Measurements from ENCODE around the gene PDLIM4.

Gene PDLIM4

DNA sequence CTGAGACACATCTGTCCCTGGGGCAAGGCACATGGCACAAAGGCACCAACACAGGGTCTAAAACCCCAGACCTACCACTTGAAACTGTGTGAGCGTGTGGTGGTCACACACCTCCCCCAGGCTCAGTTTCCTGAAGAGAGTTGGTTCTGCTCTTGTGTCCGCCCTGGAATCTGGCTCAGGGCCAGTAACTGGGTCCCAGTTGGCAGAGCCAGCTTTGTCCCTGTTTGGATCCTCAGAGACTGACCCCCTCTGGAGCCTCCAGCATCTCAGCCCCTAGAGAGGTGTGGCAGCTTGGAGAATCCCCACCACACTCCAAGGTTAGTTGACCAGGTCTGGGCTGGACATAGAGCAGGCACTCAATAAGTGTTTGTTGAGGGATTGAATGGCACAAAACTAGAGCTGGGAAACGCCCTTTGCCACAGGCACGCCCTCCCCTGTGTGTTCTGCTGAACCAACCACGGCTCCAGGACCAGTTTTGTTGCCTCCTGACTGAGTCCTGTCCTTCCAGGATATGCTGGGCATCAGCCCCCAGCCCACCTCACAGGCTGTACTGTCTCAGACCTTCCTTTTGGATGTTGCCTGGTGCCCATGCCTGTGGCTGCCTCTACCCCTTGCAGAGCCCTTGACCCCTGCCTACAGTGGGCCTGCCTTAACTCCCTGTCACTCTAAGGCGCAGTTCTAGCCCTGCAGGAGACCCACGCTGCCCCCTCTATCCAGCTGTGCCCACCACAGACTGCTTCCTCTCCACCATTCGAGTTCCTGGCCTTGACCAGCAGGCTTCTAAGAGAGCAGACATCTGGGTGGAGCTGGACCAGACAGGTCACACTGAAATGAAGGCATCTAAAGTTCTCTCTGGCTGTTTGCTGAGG is 3.8 kb upstream of the PDLIM4 start:
- DNase-seq (ENCODE audit: low spot score), result no peak

DNA sequence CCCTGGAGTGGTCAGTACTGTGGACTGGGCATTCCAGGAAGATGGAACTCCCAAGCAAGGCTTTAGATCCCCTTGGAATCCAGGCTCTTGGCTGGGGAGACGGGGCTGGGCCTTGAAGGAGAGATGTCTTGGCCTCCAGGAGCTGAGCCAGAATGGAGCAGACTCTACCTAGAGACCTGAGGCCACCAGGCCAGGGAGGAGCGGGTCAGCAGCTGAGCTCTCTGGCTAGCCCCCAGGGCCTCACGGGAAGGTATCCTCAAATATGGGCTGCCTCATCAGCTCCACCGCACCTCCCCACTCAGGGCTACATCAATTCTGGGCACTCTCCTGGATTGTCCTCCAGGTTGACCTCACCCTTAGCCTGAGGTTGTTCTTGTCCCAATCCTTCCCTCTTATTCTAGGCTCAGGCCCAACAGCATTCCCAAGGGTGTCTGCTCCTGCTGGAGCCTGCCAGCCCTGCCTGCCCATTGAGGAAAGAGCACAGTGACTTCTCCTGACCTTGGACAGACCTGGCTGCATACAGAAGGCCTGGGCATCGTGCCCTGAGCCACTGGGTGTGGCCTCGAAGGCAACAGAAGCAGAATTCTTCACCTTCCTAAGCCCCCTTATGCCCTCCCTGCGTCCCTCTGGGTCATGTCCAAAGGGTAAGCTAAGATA is 3.0 kb upstream of the PDLIM4 start:
- DNase-seq (ENCODE audit: low spot score), result no peak

DNA sequence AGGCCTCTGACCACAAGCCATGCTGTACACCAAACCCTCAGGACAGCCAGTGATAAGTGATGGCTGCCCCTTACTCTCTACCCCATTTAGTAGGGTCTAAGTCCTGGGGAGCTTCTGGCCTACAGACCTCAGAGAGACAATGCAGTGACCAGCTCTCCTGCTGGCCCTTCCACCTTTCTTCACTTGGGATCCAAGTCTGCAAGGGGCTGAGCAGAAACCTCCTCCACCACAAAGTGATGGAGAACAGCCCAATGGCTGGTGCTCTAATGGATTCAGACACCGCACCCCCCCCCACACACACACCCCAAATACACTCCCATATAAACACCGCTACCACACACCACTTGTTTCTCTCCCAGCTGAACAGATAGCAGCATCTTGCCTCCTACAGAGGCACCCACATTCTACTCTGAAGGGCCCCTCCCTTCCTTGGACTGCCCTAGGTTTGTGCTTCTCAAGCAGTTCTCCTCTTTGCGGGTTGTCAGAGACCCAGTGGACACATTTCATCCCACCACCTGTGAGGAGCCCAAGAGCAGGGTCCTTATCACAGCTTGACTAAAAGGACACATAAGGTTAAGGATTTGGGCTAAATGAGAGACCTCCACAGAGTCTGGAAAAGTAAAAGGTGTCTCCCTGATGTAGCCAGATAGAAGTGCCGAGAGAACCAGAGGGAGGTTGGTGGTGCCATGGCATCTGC is 1.3 kb upstream of the PDLIM4 start:
- no peak for DNase-seq (ENCODE audit: low spot score)

DNA sequence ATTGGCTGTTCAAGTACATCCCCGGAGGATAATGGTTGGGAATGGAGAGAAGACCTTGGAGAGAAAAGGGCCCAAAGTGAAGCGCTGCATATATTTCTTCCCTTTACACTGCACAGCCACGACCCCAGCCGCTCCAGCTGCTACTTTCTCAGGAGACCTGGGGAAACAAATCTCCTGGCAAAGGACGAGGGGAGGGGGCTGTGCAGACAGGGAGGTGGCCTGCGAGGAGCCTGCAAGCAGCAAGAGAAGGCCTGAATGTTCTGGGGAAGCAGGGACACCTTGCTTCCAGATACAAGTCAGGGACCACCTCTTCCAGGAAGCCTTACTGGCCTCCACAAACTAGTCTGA is 739 bp upstream of the PDLIM4 start:
- DNase-seq (ENCODE audit: low spot score), result no peak

DNA sequence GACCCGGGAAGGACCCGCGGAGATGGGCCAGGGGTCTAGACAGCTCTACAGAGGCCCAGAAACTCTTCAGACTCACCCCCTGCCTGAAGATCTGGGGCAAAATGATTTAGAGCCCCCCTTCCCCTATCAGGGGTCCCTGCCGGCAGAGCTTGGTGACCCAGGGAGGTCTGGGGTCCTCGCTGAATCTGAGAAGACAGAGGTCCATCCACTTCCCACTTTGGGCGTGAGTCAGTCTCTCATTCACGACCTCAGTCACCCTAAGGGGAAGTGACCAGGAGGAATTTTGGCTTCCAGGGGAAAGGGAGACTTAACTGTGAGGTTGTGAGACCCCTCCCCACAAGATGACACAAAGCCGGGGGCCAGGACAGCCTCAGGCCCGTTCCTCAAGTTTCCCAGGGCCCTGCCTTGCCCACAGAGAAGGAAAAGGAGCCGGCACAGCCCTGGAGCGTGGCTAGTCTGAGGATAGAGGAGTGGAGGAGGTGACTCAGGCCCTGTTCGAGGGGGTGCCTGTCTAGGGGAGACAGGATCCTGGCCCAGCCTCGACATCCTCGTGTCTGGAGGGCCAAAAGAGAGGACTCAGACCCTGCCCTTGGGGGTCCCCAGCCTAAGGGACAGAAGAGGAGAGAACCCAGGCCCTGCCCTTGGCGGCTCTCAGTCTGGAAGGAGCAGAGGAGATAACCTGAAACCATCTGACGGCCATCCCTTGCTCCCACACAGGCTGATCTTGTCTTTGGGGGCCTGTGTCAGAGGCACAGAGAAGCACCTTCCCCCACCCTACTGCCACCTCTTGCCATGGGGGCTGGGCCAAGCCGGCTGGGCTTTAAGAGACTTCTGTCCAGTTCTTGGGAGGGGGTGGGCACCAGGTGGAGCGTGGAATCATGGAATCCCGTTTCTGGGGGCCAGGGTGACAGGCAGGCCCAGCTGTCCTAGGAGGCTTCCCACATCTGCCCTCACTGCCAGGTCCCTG is 889 bp downstream of the PDLIM4 start:
- peak; percentile 49 for DNase-seq (ENCODE audit: low spot score)

DNA sequence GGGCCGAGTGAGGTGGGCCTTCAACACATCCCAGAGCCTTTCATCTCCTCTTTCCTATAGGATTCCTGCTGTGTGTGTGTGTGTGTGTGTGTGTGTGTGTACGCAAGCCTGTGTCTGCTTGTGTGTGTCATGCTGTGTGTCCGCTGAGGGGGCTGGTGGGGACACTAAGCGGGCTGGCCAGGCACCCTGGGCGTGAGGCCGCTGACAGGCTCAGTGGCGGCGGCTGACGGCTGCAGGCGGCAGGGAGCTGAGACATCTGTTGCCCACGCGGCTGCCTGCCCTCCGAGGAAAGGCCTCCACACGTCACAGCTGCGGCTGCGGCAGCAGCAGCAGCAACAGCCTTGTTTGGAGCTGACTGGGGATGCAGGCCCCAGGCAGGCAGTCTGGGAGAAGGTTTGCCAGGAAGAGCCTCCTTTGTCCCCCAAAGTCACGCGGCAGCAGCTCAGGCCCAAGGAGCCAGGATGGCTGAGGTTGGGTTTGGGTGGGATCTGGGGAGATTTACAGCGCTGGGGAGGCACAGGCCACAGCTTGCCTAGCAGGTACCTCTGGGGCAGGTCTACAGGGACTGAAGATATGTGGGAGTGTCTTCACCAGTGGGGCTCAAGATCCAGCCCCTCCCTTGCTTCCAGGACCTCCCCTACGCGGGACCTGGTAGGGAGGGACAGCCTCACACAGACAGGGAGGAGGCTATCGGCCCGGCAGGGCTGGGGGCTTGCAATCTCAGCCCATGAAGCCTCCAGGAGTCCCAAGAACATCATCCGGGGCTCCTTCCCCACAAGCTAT is 1.8 kb downstream of the PDLIM4 start:
- peak; percentile 59 for DNase-seq (ENCODE audit: low spot score)

DNA sequence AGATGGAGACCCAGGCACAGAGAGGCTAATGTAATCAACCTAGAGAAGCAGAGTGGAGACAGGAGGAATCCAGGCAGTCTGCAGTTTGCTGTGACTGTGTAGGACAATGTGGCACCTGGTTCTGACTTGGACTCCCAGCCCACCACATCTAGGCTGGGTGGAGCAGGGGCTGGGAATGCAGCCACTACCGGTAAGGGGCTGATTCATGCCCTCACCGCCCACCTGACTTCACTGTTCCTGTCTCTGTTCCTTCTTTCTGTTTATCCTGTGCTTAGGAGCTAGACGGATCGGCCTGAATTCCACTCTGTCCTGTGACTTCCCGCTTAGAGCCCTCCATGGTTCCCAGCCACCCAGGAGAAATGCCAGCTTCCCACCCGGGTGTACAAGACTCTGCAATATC is 2.6 kb downstream of the PDLIM4 start:
- peak; percentile 86 for DNase-seq (ENCODE audit: low spot score)

DNA sequence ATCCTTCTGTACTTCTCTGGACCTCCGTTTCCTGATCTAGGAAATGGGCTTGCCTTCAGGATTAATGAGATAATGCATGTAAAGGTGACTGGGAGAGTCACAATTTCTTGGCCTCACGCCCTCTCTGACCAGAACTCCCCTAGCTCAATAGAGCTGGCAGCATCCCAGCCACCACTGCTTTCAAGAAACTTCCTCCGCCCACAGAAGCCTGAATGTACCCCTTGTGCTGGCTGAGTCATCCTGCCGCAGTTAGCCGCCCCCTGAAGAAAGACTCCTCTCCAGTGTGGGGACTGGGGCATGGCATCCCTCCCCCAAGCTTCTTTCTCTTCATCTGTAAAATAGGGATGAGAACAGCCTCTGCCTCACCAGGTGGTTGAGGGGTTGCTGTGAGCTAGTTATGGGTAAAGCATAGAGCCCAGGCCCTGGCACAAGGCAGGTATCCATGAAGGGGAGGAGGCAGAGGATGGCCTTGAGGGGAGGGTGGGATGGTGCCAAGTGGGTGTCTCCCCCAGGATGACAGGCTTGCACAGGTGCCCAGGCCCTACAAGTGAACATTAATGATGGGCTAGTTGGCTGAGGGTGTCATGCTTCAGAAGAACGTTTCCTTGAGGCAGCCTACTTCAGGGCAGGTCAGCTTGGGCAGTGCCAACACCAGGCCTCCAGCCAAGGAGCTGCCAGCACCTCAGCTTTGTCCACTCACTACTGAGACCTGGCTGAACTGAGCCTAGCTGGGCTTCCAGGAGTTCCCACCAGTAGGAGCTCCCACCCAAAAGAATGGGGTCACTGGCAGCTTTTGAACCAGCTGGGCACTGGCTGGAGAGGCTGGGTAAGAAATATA is 3.4 kb downstream of the PDLIM4 start:
- peak; percentile 98 for DNase-seq (ENCODE audit: low spot score)

DNA sequence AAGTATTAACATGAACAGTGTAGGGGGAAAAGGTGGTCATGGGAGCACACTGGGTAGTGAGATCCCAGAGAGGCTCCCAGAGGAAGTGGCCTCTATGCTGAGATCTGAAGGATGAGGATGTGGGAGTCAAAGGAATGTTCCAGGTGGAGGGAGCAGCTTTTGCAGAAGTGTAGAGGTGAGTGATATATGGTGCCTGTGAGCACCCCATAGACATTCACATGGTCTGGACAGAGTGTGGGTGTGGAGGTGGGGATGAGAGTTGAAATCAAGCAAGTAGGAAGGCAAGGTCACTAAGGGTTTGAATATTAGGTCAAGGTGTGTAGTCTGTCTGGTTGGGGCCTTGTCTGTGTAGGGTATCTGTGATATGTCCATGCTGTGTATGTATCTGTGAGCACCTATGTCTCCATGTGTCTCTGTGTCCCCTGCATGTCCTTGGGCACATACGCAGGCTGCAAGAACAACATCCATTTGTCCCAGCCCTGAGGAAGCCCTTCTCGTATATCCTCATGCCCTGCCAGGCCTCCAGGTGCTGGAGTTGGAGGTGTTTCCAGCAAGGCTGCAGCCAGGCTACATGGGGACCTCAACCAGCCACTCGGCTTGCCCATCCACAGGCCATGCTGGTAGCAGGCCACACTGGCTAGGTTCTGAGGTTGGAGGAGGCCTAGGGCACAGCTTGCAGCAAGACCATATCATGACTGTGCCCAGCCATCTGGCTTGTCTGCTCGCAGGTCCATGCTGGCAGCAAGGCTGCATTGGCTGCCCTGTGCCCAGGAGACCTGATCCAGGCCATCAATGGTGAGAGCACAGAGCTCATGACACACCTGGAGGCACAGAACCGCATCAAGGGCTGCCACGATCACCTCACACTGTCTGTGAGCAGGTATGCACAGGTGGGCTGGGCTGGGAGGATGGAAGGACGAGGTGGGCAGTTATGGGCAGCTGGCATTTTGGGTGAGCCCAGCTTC is 4.7 kb downstream of the PDLIM4 start:
- DNase-seq (ENCODE audit: low spot score), result no peak

DNA sequence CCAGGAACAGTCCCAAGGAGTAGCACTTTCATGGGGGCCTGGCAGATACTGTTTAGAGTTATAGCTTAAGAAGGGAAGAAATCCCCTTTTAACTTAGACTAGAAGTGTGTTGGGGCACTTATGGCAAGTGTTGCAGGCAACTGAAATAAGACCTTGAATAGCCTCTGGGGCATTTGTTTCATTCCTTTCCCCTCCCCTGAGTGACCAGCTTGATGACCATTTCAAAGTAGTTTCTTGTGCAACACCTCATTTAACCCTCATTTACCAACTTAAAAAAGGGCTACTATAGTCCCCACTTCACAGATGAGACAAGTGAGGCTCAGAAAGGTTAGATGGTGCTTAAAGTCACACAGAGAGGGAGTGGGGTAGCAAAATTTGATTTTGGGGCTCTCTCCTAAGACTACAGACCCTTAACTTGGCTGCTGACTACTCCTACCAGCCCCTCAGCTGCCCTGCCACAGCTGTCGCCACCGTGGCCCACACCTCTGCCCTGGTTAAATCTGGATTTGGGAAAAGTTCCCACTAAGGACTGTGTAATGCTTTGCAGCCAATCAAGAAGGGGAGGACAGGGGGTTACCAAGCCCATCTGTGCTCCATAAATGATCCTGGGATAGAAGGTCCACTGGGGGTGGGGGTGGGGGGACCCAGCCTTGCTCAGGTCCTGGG is 5.5 kb downstream of the PDLIM4 start:
- DNase-seq (ENCODE audit: low spot score), result no peak

DNA sequence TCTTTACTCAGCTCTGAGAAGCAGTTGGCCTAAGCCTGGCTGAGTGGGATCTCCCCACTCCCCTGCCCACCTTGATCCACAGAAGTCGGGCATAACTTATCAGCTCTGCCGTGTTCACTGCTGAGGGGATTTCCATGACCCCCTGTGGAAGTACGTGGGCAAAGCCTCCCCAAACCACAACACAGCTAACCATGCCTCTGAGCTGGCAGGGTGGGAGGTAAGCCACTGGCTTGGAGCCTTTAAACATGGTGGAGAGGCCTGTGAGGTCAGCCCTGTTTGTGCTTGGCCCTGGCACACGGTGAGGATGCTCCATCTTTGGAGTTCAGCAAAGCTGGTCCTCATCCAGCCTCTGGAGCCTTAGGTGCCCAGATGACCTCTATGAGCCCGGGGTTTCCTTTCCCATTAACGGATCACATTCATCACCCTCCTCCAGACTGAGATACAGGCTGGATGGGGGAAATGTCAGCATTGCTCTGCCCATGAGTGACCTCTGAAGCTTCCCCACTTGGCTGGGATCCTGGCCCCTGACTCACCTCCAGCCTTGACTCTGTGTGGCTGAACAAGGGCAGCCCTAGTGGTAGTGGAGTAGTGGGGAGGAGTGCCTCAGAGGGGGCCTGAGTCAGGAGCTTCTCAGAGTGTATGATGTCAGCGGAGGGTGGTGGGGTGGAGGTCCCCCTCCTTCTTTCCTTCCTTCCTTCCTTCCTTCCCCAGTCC is 6.2 kb downstream of the PDLIM4 start:
- DNase-seq (ENCODE audit: low spot score), result peak; percentile 99

DNA sequence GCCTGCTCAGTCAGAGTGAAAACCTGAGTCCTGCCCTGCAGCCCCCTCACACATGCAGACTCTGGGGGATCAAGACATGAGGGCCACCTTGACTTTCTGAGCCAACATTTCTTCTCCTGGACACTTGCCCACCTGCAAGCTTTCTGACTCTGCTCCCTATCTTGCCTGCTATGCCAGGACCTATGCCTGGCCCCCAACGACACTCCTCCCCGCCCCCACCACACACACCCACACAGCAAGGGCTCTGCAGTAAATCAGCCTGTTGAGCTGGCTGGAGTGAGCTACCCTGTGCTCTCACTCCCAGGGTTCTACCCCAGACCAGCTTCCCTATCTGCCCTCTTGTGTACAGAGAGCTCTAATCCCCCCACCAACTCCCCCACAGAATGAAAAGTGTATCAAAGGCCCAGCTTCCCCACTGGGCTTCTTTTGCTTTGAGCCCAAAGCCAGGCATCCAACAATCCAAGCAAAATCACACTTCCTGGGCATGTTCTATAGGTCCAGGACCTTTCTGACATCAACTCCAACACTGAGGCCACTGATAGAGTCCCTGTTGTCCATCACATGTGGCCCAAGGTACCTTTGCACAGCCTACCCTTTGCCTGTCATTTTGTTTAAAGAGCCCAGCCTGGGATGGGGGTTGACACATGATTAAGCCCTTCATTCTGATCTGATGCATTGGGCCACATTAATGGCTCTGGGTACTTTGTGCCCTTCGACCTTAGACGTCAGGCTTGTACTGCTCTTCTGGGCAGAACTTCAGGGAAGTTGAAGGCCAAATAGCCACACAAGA is 7.2 kb downstream of the PDLIM4 start:
- DNase-seq (ENCODE audit: low spot score), result no peak

DNA sequence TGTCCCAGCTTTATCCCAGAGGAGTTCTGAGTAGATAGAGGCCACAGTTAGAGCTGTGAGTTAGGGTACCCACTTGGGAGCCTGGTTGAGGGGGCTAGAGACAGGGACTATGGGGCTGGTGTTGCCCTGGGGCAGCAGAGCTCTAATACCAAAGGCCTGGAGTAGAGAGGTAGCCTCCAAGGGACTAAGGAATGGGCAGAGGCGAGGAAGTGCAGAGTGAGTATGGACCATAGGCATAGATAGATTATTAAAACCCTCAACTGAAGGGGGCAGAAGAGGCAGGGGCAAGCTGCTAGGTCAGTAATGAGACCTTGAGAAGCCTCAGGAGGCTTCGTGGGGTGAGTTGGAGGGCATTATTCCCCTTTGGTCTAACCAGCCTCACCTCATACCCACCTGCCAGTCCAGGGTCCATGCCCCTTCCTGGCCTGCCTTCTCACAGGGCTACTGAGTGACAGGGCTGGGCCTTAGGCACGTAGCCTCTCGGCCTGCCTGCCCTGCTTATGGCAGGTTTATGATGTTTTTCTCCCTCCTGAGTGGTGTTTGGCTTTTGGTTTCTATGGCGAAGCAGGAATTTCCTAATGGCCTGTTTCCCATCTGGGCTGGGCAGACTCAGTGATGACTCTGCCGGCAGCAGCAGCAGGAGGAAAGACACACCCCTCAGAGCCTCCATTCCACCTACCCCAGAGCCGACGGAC is 8.0 kb downstream of the PDLIM4 start:
- peak; percentile 98 for DNase-seq (ENCODE audit: low spot score)

DNA sequence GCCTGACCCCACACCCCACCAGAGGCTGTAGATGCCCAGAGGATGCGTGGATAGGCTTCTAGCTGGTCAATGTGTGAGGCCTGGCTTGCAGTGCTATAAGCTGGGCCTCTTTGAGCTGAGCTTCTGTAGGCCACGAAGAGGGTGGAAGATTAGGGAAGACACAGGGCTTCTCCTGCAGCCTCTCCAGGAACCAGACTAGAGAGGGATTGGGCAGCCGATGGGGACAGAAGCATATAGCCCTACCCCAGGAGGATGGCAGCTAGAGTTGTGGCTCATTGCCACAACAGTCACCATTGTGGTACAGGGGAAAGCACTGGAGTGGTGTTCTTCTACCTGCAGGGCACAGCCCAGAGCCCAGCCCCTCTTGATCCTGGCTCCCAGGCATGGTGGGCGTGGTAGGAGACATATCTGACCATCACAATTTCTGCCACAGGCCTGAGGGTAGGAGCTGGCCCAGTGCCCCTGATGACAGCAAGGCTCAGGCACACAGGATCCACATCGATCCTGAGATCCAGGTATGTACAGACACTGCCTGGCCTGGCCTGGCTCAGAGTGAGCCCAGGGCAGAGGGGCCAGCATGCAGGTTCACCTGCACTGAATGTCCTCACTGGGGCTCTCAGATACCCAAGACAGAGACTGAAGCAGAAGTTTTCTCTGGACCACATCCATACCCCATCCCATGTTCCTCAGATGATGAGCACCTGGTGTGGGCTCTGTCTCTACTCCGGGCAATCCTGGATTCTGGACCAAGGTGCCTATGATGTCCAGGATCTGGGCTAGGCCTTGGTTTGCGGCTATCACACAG is 8.7 kb downstream of the PDLIM4 start:
- DNase-seq (ENCODE audit: low spot score), result peak; percentile 47

DNA sequence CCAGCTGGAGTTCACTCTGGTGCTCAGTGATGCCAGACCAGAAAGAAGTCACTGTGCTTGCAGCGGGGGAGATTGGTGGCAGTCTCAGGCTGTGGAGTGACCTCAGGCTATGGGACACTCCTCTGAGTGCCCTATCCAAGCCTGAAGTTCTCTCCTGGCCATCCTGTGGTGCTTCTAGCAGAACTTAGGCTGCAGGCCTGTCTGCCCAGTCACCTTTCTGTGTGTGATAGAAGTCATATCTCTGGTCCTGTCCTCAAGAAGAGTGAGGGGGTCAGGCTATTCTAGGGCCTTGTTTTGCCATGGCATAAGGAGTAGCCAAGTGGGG is 9.3 kb downstream of the PDLIM4 start:
- DNase-seq (ENCODE audit: low spot score), result no peak
